Umbilical cord (tissue), 2 donors: ENCODE measurements around the gene PLAAT3. TPM values are rescaled to one million over a fixed set of nuclear protein-coding genes. Genes with fewer than 3 reads are reported as not detected.
"Not testable (repeated sequence)": the region's sequence is repeated elsewhere in the genome, so short reads cannot be mapped to it uniquely, and the experiment has no call there.

Experiments used
- DNase-seq: peaks from one replicate; pipeline ENCODE4 v3.0.0-alpha.2; 2015; ENCODE audit warnings: low spot score
- total RNA-seq: library from RNA; depleted of rRNA; stranded (reverse); fragments of >200 nt; gene quantifications from one replicate; pipeline ENCODE4 v1.2.3, GENCODE V29; 2014; ENCODE audit warnings: low replicate concordance; ENCODE audit not compliant: insufficient read depth

Gene PLAAT3
- total RNA-seq, 1 donor from 2014 or later: 7.5 TPM

DNA sequence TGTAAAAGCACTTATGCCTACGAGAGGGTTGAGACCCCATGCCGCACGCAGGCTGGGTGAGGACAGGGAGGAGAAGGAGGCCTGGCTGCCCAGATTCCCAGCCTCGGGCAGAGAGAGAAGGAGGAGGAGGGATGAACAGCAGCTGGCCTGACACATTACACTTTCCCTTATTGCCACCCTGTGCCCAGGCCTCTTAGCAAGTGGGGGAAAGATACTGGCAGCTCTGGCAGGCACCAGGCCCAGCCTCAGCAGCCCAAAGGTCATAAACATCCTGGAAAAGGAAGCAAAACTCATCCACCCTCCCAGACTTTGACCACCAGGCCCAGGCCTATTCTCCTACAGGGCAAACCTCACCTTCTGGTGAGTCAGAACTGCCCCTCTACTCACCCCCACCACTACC is 4.7 kb downstream of the PLAAT3 start:
- no peak for DNase-seq

GRCh38 chr11:63608353-63609345 is 5.6 kb downstream of the PLAAT3 start:
- DNase-seq: peak; percentile 11

DNA sequence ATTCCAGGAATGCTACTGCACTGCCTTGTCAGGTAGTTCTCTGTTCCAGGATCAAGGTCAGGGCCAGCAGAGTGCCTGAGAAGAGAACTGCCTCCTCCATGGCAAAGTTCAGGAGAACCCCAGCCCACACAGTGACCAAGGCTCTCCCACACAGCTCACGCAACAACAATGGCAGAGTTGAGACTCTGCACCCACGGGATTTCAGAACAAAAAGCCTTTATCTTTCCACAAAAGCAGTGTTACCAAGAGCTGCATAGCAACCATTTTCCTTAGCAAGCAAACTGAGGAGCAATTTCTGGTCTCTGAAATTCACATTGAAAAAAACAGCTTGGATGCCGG is 11.1 kb downstream of the PLAAT3 start:
- no peak for DNase-seq

GRCh38 chr11:63602290-63603179 is 11.7 kb downstream of the PLAAT3 start:
- peak; percentile 68 for DNase-seq

- DNase-seq: no peak
Observed at GRCh38 chr11:63599211-63600122, 14.8 kb downstream of the PLAAT3 start.

DNA sequence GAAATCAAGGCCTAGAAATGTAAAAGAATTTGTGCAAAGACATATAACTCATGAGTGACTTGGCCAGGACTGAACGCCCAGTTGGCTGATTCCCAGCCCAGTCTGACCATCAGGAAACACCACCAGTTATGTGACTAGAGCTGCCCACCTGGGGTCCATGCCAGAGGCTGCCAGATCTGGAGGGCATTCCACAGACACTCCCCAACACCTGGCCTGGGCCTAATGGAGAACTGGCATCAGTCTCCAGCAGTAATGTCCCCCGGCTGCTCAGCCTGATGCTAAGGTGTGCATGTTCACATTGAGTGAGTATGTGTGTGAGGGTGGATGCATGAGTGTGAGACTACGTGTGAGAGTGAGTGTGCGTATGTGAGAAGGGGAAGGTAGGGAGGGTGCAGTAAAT is 15.7 kb downstream of the PLAAT3 start:
- DNase-seq: no peak

DNA sequence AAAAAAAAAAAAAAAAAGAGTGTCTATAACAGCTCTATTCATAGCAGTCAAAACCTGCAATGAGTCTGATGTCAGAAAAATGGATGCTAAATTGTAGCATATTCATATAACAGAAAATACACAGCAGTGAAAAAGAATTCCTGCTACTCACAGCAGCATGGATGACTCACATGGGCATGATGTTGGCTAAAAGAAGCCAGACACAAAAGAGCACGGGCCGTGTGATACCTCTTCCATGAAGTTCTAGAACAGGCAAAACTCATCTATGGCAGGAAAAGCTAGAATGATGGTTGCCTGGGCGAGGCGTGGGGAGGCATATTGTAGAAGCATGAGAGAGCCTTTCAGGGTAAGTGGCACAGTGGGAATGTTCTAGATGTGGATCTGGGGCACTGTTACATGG is 18.9 kb downstream of the PLAAT3 start:
- DNase-seq: no peak

DNA sequence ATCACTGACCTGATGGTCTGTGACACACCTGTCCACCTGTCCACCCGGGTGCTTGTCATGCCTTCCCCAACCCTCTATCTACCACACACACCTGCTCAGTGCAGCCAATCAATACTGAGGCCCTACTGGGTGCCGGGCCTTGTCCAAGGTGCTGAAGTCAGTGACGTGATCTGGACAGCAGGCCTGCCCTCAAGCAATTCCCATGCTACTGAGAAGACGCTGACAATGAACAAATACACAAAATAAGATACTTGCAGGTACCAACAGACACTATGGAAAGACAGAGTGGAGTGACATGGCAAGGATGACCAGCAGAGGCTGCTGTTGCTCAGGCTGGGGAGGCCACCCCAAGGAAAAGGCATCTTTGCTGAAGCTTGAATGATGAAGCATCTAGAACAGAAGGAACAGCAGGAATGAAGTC is 21.2 kb downstream of the PLAAT3 start:
- no peak for DNase-seq

DNA sequence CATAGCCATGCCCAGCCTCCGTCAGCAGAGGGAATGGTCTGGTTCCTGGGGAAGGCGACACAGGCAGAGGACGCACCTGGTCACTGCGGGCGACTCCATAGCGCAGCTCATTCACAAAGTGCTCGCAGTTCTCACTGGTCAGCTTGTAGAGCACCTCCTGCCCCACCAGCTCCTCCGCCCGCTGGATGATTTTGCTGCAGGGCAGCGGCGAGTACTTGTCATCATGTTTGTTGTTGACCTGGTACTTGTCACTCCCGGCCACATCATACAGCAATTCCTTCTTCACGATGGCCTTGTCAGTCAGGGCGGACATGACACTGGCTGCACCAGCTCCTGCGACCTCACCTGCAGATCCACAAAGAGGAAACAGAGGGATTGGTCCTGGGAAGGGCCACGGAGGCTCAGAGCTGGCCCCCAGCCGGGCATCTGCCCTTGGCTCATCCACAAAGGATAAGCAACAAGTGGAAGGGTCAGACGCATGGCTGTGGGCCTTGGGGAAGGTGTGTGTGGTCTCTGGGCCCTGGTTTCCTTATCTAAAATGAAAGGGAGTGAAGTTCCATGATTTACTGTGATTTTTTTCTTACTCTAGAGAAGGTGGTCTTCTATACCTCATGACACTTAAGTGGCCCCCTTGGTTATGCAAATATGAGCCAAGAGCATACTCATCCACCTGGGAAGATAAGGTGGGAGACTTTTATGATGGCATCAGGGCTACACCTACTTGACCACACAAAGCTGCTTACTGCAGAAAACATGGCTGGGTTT is 24.0 kb downstream of the PLAAT3 start:
- DNase-seq: no peak

DNA sequence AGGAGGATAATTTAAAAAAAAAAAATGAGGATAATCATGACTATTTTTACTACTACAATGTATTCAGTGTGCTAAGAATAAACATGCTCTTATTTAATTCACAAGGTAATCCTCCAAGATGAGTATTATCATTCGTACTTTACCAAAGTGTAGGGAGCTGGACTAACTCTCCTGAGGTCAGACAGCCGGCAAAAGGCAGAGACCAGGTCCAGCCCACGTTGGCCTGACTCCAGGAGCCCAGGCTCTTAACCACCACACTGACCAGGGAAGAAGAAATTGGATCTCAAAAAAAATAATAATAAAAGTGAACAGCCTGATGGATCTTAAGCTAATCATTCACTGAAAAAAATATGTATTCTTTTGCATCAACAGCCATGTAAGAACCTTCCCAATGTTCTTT is 25.2 kb downstream of the PLAAT3 start:
- no peak for DNase-seq

GRCh38 chr11:63586451-63587166 is 27.6 kb downstream of the PLAAT3 start:
- DNase-seq: no peak

- DNase-seq: no peak
Observed at GRCh38 chr11:63583357-63583677, 30.9 kb downstream of the PLAAT3 start.

- not testable (repeated sequence) for DNase-seq
Observed at GRCh38 chr11:63581224-63581623, 33.0 kb downstream of the PLAAT3 start.

DNA sequence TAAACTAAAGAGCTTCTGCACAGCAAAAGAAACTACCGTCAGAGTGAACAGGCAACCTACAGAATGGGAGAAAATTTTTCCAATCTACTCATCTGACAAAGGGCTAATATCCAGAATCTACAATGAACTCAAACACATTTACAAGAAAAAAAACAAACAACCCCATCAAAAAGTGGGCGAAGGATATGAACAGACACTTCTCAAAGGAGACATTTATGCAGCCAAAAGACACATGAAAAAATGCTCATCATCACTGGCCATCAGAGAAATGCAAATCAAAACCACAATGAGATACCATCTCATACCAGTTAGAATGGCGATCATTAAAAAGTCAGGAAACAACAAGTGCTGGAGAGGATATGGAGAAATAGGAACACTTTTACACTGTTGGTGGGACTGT is 35.4 kb downstream of the PLAAT3 start:
- DNase-seq: not testable (repeated sequence)

DNA sequence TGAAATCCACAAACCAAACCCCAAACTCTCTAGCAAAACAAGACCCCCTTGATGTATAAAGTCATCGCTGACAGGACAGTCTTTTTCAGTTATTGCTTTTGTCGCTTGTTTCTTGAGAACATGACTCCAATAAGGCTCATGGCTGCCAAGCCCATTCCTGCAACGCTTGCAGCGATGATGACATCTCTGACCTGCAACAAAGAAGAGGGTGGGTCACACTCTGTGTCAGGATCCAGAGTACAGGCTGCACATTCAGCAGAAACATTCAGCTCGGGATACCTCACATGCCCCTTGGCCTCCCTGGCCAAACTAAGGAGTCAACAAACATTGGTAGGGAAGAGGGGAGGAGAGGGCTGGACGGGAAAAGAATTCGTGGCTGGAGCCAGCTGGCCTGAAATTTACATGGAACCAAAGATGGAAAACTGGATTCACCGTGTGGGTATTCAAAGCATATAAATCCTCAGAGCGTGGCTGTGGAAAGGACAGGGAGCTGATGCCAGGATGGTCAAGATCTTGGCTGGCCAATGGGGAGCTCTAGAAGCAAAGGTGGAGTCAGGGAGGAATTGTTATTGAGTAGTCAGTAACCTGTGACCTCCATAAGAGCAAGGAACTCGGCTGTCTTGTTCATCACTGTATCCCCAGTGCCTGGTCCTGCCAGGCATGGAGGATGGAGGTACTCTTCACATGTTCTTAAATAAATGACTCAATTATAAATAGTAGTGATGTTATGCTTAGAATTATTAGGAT is 39.2 kb downstream of the PLAAT3 start:
- DNase-seq: peak; percentile 32

GRCh38 chr11:63573881-63574855 is 40.1 kb downstream of the PLAAT3 start:
- peak; percentile 85 for DNase-seq

- DNase-seq: no peak
Observed at GRCh38 chr11:63572026-63572688, 42.1 kb downstream of the PLAAT3 start.

DNA sequence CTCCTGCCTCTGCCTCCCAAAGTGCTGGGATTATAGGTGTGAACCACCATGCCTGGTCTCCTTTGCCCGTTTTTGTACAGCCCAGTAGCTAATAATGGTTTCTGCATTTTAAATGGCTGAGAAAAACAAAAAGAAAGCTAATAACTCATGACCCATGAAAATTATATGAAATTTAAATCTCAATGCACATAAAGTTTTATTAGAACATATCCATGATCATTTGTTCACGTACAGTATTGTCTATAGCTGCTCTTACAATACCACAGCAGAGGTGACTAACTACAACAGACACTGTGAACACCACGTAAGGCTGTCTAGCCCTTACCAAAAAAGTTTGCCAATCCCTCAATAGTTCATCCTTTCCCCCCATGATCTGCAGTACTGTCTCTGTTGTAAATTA is 44.7 kb downstream of the PLAAT3 start:
- DNase-seq: no peak
